GM19023 (cell line): ENCODE measurements around the gene R3HDM4.

Experiments
- ATAC-seq: cut with Tn5 transposase; IDR thresholded peaks from one replicate; pipeline ENCODE4 v1.9.1; 2021; ENCODE audit warnings: mild to moderate bottlenecking, moderate library complexity; ENCODE audit not compliant: unreplicated experiment

The R3HDM4 gene

DNA sequence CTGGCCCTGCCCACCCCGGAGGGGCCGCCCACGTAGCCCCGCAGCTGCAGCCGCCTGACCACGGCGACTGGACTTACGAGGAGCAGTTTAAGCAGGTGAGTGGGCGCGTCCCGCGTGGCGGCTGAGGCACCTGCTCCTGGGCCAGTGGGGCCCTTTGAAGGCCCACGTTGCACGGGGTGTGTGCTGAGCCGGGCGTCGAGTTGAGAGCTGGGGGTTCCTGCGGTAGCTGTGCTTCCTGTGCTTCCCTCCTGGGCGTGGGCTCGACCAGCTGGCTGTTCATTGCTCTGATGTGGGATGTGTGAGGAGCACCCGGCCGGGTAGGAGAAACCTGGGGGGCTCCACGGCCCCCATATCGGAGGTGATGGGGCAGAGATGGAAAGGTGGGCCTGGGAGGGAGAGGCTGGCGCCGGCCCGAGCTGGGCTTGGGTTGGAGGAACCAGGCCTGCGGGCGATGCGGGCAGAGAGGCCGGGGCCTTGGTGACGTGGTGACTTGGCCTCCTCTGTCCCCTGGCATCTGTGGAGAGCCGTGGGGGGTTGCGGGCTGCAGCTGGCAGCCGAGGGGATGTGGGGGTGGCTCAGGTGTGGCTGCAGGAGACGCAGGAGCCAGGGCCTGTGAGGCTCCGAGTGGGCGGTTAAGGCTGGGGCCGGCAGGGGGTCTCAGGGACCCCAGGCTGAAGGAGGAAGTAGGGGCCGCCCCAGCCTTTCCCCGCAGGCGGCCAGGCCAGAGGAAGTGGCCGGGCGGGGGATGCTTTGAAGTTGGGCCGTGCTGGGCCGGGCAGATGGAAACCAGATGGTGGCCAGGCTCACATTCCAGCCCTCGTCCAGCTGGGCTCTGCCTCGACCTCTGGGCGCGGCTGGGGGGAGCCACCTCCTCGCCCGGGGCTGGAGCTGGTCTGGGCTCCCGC lies 19.9 kb upstream of the R3HDM4 start:
- no peak for ATAC-seq

DNA sequence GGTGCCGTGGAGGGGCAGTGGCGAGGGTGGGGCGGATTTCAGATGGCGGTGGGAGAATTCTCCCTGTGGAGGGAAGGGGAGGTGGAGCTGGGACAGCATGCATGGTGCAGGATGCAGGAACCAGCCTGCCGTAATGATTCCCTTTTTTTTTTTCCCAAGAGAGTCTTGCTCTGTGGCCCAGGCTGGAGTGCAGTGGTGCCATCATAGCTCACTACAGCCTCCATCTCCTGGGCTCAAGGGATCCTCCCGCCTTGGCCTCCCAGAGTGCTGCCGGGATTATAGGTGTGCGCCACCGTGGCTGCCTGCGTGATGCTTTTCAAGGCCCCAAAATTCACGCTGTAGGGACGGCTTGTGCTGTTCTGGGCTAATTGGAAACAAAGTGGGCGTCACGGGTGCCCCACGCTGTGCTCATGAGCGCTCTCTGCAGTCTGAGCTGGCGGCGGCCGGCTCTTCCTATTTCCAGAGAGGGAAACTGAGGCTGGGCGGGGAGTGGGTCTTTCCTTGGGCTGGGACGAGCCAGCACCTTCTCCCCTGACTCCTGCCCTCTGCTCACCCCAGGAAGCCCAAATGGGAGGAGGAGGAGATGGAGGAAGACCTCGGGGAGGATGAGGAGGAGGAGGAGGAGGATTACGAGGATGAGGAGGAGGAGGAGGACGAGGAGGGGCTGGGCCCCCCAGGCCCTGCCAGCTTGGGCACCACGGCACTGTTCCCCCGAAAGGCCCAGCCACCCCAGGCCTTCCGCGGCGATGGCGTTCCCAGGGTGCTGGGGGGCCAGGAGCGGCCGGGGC lies 19.0 kb upstream of the R3HDM4 start:
- ATAC-seq = no peak

DNA sequence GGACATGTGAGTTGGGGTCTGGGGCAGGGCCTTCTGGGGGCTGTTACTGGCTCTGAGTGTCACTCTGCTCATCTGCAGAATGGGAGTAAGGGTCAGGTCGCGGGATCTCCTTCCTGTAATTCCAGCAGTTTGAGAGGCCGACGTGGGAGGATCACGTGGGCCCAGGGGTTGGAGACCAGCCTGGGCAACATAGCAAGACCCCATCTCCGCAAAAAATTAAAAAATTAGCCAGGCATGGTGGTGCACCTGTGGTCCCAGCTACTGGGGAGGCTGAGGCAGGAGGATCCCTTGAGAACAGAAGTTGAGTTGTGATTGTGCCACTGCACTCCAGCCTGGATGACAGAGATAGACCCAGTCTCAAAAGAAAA lies 16.9 kb upstream of the R3HDM4 start:
- no peak for ATAC-seq

DNA sequence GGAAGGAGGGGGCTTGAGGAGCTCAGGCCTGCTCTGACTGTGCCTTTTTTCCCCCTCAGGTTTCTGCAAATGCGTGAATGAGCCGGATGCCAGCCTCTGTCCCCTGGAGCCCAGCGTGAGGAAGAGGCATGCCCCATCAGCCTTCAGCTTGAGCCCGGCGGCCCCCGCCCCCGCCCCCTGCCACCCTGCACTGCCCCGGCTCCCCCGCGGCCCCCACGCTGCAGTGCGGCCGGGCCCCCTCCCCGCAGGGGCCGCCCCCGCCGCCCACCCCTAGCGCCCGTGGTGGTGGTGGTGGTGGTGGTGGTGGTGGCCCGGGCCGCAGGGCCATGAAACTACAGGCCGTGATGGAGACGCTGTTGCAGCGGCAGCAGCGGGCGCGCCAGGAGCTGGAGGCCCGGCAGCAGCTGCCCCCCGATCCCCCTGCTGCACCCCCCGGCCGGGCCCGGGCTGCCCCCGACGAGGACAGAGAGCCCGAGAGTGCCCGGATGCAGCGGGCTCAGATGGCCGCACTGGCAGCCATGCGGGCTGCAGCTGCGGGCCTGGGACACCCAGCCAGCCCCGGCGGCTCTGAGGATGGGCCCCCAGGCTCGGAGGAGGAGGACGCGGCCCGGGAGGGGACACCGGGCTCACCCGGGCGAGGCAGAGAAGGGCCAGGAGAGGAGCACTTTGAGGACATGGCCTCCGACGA lies 16.3 kb upstream of the R3HDM4 start:
- ATAC-seq = no peak

DNA sequence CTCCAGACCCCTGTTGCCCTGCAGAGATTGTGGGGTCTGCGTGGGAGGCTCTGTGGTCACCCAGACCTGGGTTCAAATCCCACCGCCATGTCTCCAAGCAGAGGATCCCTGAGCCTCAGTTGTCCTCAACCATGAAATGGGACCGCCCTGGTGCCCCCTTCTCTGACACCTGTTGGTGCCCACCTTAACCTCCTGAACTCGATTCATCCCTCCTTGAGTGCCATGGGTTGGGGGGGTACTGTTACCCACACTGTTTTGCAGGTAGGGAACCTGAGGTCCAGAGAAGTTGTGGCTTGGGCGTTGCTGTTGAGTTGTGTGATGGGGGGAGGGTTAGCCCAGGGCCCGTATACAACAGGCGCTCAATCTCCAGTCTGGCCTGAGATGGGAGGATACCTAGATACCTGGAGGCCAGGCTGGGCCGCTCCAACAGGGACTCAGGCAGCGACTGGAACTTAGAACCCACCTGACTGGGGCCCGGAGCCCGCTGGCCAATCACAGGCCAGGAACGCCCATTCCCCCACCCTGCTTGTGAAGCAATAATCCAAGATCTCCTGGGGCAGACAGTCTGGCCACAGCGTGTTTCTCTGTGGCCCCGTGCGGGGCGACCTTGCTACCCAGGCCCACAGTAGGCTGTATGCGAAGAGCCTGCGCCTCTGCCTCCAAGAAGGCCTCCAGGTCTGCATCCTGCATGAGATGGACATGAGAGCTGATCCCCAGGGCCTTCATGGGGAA lies 15.6 kb upstream of the R3HDM4 start:
- ATAC-seq = no peak

DNA sequence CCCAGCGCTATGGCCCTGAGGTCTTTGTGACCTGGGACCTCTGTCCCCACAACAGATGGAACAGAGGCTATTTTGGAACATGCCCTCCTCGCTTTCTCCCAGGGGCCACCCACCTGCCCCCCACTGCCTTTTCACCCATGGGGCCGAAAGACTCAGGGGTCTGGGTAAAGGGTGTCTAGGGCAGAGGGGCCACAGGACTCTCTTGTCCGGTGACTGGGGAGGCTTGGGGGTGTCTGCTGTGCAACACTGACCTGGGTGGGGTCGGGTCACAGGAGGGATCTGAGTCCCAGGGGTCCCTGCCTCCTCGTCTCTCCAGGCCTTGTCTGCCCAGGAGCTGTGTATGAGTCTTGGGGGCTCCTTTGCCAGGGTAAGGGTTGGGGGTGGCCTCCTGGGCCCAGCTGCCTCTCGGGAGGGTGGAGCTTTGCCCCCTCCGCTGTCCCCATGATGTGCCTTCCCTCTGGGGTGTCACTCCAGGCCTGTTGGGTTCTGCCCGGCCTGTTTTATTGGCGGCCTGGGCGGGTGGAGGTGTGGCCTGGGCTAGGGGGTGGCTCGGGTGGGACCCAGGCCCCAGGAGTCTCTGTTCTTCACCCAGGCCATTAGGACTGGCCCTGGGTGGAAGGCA lies 14.9 kb upstream of the R3HDM4 start:
- no peak for ATAC-seq

DNA sequence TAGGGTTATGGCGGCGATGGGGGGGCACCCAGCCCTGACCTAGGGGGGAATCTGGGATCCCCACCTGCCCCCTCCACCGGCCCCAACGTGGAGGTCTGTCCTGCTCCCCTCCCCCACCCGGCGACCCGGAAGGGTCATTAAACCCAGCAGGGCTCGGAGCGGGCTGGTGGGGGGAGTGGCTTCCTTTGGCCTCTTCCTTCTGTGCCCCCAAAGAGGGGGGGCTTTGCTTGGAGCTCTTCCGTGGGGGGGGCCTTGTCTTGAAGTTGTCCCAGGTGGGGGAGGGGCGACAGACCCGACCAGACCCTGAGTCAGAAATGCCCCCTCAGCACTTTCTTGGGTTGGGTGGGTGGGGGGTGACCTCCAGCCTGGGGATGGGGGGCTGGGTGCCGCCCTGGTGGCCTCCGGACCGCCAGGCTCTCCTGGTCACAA lies 14.3 kb upstream of the R3HDM4 start:
- ATAC-seq = no peak

DNA sequence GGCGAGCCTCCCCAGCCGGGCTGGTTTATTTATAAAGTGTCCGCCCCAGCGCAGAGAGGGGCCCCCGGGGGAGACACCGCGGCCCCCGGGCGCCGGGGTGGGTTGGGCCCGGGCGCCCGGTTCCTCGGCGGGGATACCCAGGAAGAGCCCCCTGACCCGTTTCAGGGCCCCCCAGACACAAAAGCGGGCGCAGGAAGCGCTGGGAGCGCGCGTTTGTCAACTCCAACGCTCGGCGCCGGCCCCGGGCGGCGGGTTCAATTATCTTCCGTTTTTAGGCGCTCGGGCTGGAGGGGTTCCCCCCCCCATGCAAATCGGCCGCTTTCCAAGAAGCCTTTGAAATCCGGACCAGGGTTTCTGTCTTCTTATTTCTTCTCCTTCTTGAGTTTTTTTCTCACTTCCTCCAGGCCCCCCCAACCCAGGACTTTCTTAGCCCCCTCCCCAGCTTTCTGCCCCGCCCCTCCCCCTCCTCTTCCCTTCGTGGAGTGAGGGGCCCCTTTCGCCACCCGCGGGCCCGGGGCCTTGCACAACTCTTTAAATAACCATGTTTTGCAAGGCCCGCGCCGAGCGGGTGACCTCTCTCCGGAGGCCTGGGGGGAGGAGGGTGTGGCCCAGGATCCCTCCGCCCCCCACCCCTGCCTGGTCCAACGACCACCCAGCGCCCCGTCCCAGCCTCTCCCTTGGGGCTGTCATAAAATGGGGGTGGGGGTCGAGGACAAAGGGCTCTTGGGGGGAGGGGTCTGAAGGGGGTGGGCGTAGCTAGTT lies 13.8 kb upstream of the R3HDM4 start:
- ATAC-seq = no peak

DNA sequence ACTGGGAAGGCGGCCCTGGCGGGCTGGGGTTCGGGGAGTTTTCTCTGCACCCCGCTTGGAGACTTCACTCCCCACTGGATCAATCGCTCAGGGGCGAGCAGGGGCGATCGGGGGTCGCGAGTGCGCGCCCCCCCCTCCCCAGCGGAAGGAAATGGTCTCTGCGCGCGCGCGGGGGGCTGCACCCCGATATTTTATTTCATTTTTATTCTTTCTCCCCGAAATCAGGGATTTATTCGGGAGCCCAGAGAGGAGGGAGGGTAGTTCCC lies 13.2 kb upstream of the R3HDM4 start:
- no peak for ATAC-seq

DNA sequence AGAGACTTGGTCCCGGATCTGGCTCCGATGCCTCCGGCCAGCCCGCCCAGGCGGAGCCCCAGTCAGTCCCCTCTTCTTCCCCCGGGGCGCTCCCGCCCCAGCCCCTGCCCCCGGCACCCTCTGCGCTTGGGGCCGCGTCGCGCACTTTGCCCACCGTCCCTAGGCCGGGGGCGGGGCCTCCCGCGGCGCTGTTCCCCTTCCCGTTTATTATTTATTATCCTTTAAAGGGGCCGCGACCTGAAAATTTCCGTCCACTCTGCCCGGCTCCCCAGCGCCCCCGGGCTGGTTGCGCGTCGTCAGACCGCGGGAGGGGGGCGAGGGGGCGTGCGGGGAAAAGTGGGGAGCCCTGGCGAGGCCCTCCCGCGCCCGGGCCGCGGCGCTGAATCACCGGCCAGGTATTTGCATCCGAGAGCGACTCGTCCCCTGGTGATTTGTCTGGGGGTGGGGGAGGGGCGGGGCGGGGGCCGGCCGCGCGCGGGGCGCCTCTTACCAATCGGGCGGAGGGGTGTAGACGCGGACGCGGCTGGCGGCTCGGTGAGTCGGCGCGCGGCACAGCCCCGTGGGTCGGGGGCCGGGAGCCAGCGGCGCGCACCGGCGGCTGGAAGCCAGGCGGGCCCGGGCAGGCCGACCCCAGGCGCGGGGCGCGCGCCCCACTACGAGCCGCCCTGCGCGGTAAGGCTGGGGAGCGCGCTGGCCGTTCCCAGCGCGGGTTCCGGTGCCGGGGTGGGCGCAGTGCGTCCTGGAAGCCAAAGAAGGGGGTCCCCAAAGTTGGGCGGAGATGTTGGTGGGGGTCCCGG lies 12.7 kb upstream of the R3HDM4 start, which contains the start of gene ARID3A:
Gene ARID3A, plus strand, starts transcription at position 510 of the 797 bp plus-strand sequence. CDS start 3,494 bp downstream, outside the sequence.
- peak; percentile 49 for ATAC-seq

DNA sequence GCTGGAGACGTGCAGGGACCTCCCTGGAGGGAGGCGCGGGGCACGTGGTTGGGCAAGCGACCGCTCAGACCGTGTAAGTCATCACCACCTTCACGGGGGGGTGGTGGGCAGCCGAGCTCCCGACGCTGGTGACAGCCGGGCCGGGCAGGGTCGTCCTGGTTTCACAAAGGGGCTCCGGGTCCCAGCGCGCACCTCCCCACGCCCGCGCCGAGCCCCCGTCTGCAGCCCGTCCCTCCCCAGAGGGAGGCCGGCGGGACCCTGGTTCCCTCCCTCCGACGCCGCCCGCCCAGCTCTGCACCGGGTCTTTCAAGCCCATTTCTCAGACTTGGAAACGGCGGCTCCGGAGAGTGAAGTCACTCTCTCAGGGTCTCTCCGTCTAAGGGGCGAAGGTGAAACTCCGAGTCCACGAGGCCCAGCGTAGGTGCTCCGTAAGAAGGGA lies 12.1 kb upstream of the R3HDM4 start:
- ATAC-seq = peak; percentile 21

DNA sequence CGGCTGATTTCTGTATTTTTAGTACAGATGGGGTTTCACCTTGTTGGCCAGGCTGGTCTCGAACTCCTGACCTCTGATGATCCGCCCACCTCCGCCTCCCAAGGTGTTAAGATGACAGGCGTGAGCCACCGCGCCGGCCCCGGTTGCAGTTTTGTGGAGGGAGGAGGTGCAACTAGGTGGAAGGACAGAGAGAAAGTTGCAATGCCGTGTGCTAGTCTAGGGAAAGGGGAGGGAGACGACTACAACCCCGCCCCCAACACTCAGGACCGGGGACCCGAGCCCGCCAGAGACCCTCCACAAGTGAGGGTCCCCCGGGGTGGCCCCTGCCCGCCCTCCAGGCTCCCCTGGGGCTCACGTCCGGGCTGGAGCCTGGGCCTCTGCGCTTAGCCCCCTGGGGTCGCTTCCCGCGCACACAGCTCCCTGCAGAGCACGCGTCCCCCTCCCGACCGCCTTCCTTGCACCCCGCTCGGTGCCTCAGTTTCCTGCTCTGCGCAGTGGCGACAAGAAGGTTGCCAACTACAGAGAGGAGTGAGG lies 11.6 kb upstream of the R3HDM4 start:
- no peak for ATAC-seq

DNA sequence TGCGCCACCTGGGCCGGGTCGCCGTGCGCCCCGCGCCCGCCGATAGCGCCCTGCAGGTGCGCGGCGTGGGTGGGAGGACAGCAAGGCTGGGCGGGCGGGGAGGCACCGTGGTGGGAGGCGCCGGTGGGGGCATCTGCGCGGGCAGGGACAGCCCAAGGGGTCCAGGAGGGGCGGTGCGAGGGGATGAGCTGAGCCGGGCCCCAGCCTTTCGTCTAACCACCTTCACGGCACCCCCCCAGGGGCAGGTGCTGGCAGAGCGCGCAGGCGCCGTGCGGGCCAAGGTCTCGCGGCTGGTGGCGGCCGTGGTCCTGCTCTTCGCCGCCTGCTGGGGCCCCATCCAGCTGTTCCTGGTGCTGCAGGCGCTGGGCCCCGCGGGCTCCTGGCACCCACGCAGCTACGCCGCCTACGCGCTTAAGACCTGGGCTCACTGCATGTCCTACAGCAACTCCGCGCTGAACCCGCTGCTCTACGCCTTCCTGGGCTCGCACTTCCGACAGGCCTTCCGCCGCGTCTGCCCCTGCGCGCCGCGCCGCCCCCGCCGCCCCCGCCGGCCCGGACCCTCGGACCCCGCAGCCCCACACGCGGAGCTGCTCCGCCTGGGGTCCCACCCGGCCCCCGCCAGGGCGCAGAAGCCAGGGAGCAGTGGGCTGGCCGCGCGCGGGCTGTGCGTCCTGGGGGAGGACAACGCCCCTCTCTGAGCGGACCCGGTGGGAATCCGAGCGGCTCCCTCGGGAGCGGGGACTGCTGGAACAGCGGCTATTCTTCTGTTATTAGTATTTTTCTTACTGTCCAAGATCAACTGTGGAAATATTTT lies 7.2 kb upstream of the R3HDM4 start:
- ATAC-seq = no peak

DNA sequence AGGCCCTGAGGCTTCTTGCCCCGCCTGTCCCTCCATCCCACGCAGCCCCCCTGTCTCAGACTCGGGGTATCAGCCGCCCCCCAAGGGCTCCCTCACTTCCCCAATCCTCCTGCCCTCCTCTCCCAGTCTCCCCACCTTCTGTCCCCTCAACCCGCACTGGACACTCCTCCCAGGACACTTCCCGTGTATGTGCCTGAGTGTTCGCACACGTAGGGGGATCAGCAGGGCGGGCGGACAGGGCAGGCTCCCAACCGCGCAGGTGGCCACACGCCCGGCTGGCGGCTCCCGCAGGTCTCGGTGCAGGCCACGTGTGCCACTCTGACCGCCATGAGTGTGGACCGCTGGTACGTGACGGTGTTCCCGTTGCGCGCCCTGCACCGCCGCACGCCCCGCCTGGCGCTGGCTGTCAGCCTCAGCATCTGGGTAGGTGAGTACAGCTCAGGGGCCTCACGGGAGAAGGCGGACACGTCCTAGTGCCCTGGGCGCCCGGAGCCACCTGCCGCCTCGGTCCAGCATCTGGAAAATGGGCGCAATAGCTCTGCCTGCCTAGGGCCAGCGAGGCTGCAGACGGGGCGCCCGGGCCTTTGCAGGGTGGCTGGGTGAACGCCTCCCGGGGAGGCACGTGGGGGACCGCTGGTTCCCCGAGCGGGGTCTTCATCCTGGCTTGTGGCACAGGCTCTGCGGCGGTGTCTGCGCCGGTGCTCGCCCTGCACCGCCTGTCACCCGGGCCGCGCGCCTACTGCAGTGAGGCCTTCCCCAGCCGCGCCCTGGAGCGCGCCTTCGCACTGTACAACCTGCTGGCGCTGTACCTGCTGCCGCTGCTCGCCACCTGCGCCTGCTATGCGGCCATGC lies 6.4 kb upstream of the R3HDM4 start:
- ATAC-seq = no peak

DNA sequence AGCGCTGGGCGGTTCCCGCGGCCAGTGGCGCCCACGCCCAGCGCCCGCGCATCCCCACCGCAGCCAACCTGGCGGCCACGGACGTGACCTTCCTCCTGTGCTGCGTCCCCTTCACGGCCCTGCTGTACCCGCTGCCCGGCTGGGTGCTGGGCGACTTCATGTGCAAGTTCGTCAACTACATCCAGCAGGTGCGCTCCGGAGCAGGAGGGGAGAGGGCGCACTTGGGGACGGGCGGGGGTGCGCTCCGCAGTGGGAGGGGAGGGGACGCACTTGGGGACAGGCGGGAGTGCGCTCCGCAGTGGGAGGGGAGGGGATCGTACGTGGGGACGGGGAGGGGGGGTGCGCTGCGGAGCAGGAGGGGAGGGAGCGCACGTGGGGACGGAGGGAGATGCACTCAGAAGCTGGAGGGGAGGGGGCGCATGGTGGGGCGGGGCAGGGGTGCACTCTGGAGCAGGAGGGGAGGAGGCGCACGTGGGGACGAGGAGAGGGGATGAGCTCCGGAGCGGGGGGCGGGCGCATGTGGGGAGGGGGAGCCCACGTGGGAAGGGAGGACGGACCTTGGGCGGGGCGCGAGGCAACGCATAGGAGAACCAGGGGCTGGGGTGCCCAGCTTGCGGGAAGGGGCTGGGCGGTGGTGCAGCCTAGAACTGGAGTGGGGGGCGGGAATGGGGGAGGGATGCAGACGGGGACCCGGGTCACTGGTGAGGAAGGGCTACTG lies 5.6 kb upstream of the R3HDM4 start:
- no peak for ATAC-seq

DNA sequence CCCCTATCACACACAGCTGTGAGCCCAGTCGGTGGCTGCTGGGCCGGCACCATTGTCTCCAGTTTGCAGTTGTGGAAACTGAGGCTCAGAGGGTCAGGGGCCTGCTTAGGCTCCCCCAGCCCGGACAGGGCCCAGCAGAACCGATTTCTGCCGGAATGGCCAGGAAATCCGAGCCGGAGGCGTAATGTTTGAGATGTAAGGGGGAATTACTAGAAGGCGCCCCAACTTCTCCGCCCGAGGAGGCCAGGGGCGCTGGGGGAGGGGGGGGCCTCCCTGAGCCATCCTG lies 5.1 kb upstream of the R3HDM4 start:
- no peak for ATAC-seq
